LNCaP clone FGC (cell line): ENCODE results near the gene WDFY2.

Experiments
- DNase-seq: peaks from one replicate; pipeline ENCODE4 v3.0.0-alpha.2; 2011; ENCODE audit warnings: low read depth
- H3K4me3 ChIP-seq: 2 replicates; pipeline ENCODE4 v1.5.1; 2011; ENCODE audit warnings: mild to moderate bottlenecking, low read depth, low read length, control low read depth
- TF ChIP-seq, protein P1 (sequence below): IDR thresholded peaks from 2 replicates; pipeline ENCODE4 v1.5.1; 2012; ENCODE audit warnings: mild to moderate bottlenecking; ENCODE audit not compliant: control insufficient read depth, insufficient read depth; ENCODE audit errors: extremely low read depth

Gene WDFY2

DNA sequence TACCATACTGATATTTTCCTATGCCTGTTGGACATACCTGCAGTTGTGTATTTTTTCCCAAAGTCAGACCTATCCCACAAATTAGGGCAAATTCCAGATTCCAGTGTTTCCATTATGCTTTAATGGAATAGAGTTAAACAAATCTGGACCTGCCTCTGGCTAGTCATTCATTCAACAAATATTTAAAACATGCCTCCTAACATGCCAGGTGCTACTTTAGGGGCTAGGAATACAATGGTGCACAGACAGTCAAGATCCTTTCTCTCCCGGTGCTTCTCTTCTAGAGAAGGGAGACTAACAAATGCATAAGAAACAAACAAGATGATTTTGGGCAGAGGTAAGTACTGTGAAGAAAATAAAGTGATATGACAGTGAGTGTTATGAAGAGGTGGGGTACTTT lies 7.5 kb upstream of the WDFY2 start:
- H3K4me3 ChIP-seq: no peak overlapping the region
- no peak for DNase-seq
- TF ChIP-seq, protein P1, sequence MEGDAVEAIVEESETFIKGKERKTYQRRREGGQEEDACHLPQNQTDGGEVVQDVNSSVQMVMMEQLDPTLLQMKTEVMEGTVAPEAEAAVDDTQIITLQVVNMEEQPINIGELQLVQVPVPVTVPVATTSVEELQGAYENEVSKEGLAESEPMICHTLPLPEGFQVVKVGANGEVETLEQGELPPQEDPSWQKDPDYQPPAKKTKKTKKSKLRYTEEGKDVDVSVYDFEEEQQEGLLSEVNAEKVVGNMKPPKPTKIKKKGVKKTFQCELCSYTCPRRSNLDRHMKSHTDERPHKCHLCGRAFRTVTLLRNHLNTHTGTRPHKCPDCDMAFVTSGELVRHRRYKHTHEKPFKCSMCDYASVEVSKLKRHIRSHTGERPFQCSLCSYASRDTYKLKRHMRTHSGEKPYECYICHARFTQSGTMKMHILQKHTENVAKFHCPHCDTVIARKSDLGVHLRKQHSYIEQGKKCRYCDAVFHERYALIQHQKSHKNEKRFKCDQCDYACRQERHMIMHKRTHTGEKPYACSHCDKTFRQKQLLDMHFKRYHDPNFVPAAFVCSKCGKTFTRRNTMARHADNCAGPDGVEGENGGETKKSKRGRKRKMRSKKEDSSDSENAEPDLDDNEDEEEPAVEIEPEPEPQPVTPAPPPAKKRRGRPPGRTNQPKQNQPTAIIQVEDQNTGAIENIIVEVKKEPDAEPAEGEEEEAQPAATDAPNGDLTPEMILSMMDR: no peak

DNA sequence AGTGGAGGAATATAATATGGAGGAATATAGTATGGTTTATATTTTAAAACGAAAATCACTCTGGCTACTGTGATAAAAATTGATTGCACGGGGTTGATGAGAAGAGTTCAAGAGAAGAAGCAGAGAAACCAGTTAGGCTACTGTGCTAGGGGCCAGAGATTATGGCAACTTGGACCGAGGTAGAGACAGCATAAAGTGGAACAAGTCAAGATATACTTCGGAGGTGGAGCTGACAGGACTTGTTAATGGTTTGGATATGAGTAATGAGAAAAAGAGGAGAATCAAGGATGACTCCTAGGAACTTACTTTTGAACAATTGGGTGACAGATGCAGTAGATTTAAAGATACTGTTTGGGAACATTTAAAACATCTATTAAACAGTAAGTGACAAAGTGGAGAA lies 6.6 kb upstream of the WDFY2 start:
- H3K4me3 ChIP-seq: no peak overlapping the region
- TF ChIP-seq, protein P1: no peak
- DNase-seq: no peak

DNA sequence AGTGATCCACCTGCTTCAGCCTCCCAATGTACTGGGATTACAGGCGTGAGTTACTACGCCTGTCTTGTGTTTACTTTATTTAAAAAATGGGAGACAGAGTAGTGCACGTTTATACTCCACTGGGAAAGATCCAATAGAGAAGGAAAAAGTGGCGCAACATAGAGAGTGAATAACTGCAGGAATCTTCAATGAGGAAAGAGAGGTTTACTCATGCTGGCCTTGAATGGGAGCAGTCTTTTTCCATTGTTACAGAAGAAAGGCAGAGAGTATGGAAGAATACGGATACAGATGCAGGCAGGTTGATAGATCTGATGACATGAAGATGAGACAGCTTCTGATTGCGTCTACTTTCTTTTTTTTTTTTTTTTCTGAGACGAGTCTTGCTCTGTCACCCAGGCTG lies 4.6 kb upstream of the WDFY2 start:
- H3K4me3 ChIP-seq: no peak overlapping the region
- TF ChIP-seq, protein P1: no peak
- no peak for DNase-seq

DNA sequence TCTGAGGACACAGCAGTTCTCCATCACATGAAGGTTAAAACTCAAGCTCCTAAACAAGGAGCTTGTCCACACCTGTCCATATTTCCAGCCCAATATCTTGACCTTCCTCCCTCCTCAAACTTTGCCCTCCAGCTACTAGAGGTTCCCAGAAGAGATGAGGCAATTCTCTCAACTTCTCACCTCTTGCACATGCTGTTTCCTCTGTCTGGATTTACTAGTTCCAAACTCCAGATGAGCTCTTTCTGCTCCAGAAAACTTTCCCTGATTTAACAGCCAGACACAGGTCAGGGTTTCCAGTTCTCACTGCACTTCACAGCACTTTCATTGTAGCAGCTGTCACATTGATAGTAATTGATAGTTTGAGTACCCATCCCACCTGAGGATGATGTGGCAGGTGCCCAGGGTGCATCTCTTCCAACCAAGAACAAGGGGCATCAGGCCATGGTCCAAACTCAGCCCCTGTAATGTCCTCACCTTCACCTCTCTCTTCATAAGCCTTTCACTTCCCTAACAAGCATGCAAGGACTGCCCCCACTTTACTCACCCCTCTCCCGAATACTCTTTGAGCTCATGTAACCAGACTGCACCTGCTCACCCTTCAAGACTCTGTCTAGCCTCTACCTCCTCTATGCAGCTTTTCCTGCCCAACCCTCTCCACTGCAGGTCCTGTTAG lies 3.0 kb upstream of the WDFY2 start:
- DNase-seq: no peak
- no peak overlapping the region for H3K4me3 ChIP-seq
- TF ChIP-seq, protein P1: no peak

DNA sequence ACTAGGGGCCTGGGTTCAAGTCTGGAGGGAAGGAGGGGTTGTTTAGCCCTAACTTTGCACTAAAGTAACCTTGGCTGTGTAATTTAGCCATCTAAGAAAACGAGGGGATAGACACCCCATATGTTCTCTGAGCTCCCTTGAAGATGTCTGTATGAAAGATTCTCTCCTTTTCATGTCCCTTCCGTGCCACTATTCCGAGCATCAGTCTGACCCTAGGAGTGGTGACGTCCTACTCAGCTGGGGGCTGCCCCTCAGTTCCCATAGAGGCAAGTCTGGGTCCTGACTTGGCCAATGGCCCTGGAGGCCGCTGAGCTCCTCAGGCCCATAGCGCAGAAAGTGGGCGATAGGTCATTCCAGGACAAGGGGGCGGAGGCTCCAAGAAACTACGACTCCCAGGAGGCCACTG lies 790 bp upstream of the WDFY2 start:
- no peak for DNase-seq
- peak overlapping the region; percentile 34 for H3K4me3 ChIP-seq
- TF ChIP-seq, protein P1: no peak

DNA sequence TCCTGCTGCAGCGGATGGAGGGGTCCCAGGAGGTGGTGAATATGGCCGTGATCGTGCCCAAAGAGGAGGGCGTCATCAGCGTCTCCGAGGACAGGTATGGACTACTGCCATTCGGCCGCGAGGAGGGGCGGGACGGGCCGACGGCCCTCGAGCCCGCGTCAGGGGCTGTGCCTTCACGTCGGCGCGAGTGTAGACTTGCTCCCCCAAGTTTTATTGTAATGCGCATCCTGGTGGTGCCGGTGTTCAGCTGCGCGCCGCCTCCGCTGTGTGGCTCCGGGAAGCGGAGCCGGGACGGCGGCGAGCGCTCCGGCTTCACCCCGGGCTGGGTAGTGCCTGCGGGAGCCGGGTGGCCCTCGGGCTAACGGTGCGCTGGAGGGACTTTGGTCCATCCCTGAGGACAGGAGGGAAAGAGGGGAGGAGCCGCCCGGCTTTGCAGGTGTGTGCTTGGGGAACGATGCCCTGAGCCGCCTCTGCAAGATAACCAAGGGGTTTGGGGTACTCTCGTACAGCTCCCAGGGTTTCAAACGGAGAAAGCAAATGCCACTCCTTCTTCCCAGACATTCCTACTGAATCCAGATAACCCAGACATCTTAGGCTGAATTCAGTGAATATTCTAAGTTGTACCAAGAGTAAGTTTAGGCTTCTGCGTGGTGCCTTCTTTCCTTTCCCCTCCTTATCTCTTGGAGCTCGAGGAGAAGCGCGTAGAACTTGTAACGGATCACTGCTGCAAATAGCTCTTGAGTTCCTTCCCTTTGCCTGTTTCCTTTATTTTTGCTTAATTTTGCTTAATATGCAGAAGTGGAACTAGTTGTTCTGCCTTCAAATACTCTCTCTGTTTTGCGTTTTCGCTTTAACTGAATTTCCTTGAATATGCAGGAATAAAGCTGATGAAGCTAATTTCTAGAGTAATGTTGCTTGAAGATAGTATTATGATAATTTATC lies 740 bp downstream of the WDFY2 start:
- TF ChIP-seq, protein P1: no peak
- no peak for DNase-seq
- peak overlapping the region; percentile 84 for H3K4me3 ChIP-seq
